Measurements from ENCODE around the gene DTYMK. TPM values are rescaled to one million over a fixed set of nuclear protein-coding genes. Genes with fewer than 3 reads are reported as not detected.

DTYMK gene
- total and polyA plus RNA-seq, 2 of the 4 experiments (the other 2 are of a cell fraction), result 31.7 to 50.1 TPM

- Histone ChIP-seq H3K27me3 (ENCODE audit: control insufficient read depth, insufficient read depth, low read length) (no peaks in the 10 kb centered on the region), H4K8ac (ENCODE audit: low read depth in 2 of 2, low read length in 2 of 2) (peak overlapping the region; percentile 75 to 83; a peak in 2 of 4 replicates), H3K9me3 (ENCODE audit: control insufficient read depth, insufficient read depth, low read length) (no peaks in the 10 kb centered on the region), H3K4me1 (ENCODE audit: control insufficient read depth, insufficient read depth, low read length) (no peaks in the 10 kb centered on the region), H3K4me2 (ENCODE audit: low read depth, low read length) (peak overlapping the region; percentile 78), H4K20me1 (ENCODE audit: insufficient read depth, low read length) (peaks cover 11% of the 10 kb centered on the region; the same call in 1 of the 2 replicates), H2BK20ac (ENCODE audit: low read depth, low read length) (no peak overlapping the region), H3K4me3 (ENCODE audit: insufficient read depth, low read depth, low read length) (peak overlapping the region; percentile 74), H3K9me1 (ENCODE audit: insufficient read depth, low read length) (no peaks in the 10 kb centered on the region), H2AFZ (replicated peaks; ENCODE audit: low read length, poor library complexity) (peak overlapping the region; percentile 94), H2BK5ac (ENCODE audit: low read depth, low read length, poor library complexity, severe bottlenecking) (no peak overlapping the region), H3K56ac (ENCODE audit: extremely low read depth, insufficient read depth, low read length) (no peak overlapping the region), H3K14ac (replicated peaks; ENCODE audit: low read depth, low read length) (no peak overlapping the region), H3K4ac (ENCODE audit: low read depth, low read length) (peak overlapping the region; percentile 61), H4K5ac (ENCODE audit: low read depth, low read length) (peak overlapping the region; percentile 93; the same call in 1 of the 2 replicates), H3K79me1 (ENCODE audit: low read depth in 1 of 2, low read length in 2 of 2) (peaks cover 10 to 17% of the 10 kb centered on the region in 2 experiments), H3K27ac (ENCODE audit: insufficient read depth, low read length) (no peak overlapping the region), H3K23ac (ENCODE audit: low read depth, low read length) (no peak overlapping the region), H3K36me3 (ENCODE audit: control insufficient read depth, insufficient read depth, low read length) (peaks cover 3% of the 10 kb centered on the region; the same call in 1 of the 2 replicates), H2AK9ac (replicated peaks; ENCODE audit: low read depth, low read length, poor library complexity) (peak overlapping the region; percentile 92), H2AK5ac (ENCODE audit: low read depth, low read length) (peak overlapping the region; percentile 51; the same call in 1 of the 2 replicates), H2BK120ac (ENCODE audit: low read depth, low read length) (no peak overlapping the region), H4K91ac (ENCODE audit: insufficient read depth, low read depth, low read length) (no peak overlapping the region), H3K9ac (ENCODE audit: low read depth, low read length) (peak overlapping the region; percentile 42), H3K18ac (ENCODE audit: low read depth, low read length) (no peak overlapping the region), H2BK15ac (ENCODE audit: low read depth, low read length) (no peak overlapping the region)
- no peak for ATAC-seq (ENCODE audit: low read depth)
- no TSS peak for BruUV-seq (replicated peaks)
- WGBS, 2 experiments (ENCODE audit: extremely low coverage in 2 of 2, insufficient read length in 1 of 2), result 89% methylated on average over 7 of the region's 23 CpGs; no CpG with 5 or more reads in 1 of the 2 experiments
- CTCF ChIA-PET, result interaction anchor here (0.6 kb wide), 1 partner anchor 514 kb away, joined by 3 read pairs; no protein-coding TSS in a partner anchor
- POLR2A ChIA-PET (ENCODE audit: unreplicated experiment), result no interaction called here
- DNase-seq, result no peak
- in situ Hi-C loops (cut with MboI; ENCODE audit: low sequenced_read_pairs), result no loop called here
- dilution Hi-C loops (cut with HindIII; ENCODE audit: low sequenced_read_pairs, unreplicated experiment), result no loop called here
- TF ChIP-seq SMC3 (IDR thresholded peaks at IDR 0.05; ENCODE audit: low read depth, low read length) (no peak), RCOR1 (IDR thresholded peaks at IDR 0.05; ENCODE audit: insufficient replicate concordance, low read length) (no peak), FOS (IDR thresholded peaks at IDR 0.05; ENCODE audit: low read depth, low read length) (no peak), RFX5 (IDR thresholded peaks at IDR 0.05; ENCODE audit: low read depth, low read length) (no peak), MAFK (IDR thresholded peaks at IDR 0.05; ENCODE audit: low read depth, low read length) (no peak), MAZ (IDR thresholded peaks at IDR 0.05; ENCODE audit: borderline replicate concordance, low read depth, low read length) (no peak), USF2 (IDR thresholded peaks at IDR 0.05; ENCODE audit: low read depth, low read length) (no peak), NFE2L2 (IDR thresholded peaks at IDR 0.05; ENCODE audit: low read depth, low read length) (no peak), CTCF (conservative IDR thresholded peaks at IDR 0.05; ENCODE audit: low read depth, low read length) (no peak), MXI1 (IDR thresholded peaks at IDR 0.05; ENCODE audit: borderline replicate concordance, low read depth, low read length) (no peak)
- intact Hi-C loops (cut with micrococcal nuclease), result loop anchor here (2.0 kb wide), 1 partner anchor 69 kb away; no protein-coding TSS in a partner anchor
Measured at GRCh38 chr2:241733391-241734207, 47.0 kb upstream of the DTYMK start.
